ENCODE measurements around the gene PRR5.
"Not testable (repeated sequence)": the region's sequence is repeated elsewhere in the genome, so short reads cannot be mapped to it uniquely, and the experiment has no call there.

Gene PRR5

DNA sequence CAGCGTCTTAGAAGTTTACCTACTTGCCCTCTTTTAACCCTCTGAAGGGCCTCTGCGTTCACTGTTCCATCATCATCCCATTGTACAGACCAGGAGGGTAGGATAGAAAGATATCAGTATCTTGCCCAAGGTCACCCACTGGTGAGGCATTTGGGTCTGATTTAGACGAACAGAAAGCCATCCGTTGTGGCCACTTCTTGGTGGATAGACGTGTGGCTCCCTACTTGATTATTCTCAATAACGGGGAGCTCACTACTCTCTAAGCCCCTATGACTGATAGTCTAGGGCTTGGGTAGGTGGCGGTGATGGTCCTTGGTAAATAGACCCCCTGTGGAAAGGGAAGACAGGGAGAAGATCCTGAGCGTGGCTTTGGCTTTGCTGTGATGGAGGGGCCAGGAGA is 28.6 kb upstream of the PRR5 start:
- DNase-seq (ENCODE audit: low read depth in 1 of 2, low spot score in 1 of 2) = no peak

DNA sequence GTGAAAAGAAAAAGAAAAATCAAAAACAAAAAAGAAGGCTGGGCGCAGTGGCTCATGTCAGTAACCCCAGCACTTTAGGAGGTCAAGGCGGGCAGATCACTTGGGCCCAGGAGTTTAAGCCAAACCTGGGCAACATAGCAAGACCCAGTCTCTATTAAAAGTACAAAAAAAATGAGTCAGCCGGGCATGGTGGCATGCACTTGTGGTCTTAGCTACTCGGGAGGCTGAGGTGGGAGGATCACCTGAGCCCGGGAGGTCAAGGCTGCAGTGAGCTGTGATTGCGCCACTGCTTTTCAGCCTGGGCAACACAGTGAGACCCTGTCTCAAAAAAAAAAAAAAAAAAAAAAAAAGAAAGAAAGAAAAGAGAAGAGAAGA is 26.0 kb upstream of the PRR5 start:
- not testable (repeated sequence) for DNase-seq (ENCODE audit: low read depth in 1 of 2, low spot score in 1 of 2)

DNA sequence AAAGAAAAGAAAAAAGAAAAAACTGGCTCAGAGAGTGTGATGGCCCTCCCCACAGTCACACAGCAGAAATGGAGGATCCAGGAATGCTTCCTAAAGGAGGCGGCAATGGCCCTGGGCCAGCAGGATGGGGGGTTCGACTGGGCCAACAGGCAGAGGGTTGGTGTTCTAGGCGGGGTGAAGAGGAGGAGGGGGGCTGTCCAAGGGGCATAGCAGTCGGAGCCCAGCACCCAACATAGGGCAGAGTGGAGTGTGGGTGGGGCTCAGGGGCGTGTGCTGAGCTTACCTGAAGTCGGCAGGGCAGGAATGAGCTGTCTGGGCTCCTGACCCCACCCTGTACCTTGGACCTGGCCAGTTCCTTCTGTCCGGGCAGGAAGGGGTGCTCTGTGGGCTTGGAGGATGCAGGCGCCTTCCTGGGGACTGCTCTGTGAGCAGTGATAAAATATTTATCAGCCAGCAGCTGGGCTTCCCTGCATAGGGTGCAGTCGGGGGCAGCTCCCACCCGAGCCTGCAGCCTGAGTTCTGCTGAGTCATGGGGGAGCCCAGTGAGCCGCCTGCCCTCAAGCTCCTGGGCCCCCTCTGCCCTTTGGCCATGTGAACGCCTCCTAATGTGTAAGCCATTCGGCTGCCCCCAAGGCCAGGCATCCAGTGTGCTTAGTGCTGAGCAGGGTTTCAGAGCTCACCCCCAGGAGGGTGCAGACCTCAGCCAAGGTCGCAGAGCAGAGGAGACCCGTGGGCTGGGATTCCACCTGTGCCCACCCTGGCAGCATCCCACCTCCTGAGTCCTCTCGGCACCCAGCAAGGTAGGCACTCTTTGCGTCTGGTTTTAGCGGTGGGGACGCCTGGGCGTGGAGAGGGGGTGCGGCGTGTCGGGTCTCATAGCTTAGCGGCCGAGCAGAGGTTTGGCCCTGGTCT is 25.3 kb upstream of the PRR5 start:
- DNase-seq (ENCODE audit: low read depth in 1 of 2, low spot score in 1 of 2) = no peak

DNA sequence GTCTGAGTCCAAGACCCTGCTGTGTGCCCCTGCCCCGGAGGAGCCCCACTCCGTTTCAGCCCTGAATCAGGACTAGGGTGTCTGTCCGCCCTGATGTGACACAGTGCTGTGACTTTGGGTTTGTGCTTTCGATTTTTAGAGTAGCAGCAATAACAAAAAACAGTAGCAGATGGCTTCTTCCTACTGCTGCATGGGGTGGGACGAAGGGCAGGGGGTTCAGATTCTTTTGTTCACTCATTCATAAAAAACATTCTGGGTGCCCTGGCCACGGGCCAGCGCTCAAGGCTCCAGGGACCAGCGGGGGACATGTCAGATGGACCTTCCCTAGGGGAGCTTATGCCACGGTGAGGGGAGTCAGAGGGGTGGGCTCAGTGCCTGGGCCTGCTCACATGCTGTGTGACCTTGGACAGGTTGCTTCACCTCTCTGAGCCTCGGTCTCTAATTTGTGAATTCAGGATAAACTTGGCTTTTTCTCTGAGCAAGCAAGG is 24.6 kb upstream of the PRR5 start:
- no peak for DNase-seq (ENCODE audit: low read depth in 1 of 2, low spot score in 1 of 2)

GRCh38 chr22:44677871-44678555 is 24.0 kb upstream of the PRR5 start:
- DNase-seq (ENCODE audit: low read depth in 1 of 2, low spot score in 1 of 2) = no peak

DNA sequence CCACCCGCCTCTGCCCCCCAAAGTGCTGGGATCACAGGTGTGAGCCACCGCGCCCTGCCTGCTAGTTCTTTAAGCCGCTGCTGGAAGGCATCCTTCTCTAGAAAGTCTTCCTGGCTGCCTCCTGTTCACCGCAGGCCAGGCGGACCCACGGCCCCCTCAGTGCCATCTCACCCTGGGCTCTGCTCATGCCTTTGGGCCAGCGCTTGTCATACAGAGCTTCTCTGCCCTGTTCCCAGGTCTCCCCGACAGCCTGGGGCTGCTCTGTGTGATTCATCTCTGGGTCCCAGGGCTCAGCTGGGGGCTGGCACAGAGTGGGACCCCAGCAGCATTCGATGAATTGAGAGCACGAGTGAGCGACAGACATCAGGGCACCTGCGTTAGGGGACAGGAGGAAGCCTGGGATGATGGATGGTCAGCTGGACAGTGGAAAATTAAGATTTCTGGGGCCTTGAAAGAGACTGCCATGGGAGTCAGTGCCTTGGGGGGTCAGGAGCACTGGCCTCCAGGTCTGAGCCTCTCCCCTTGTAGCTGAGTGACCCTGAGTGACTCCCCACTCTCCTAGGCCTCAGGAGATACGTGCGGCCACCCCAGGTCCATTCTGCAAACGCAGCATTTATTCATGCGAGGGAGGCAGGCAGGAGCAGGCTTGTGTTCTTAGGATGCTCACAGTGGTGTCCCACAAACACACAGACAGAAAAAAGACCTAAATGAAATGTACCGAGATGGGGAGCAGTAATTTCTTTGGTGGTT is 23.3 kb upstream of the PRR5 start:
- DNase-seq (ENCODE audit: low read depth in 1 of 2, low spot score in 1 of 2) = no peak

DNA sequence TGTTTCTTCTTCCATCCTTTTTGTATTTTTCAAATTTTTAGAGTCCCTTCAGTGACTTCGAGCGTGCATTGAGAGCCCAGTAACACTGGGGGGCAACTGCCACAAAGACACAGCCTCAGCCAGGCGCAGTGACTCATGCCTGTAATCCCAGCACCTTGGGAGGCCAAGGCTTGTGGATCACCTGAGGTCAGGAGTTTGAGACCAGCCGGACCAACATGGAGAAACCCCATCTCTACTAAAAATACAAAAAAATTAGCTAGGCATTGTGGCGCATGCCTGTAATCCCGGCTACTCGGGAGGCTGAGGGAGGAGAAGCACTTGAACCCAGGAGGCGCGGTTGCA is 22.7 kb upstream of the PRR5 start:
- DNase-seq (ENCODE audit: low read depth in 1 of 2, low spot score in 1 of 2) = not testable (repeated sequence)

DNA sequence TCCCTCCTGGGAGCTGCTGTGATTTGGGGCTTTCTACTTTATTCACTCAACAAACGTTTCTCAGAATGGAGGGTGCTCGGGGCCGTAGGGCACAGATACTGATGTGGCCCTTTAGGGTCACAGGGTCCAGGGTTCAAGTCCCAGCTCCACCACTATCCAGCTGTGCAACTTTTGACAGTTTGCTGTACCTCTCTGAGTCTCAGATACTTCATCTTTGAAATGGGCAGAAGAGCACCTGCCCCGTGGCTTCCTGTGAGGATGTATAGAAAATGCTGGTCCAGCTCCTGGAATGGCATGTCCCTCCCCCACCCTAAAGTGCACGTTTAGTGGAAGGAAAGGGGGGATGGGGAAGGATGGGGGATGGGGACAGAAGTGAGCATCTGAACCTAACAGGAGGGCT is 21.9 kb upstream of the PRR5 start:
- DNase-seq (ENCODE audit: low read depth in 1 of 2, low spot score in 1 of 2) = no peak

- DNase-seq (ENCODE audit: low read depth in 1 of 2, low spot score in 1 of 2) = no peak
Measured at GRCh38 chr22:44680481-44680894, 21.5 kb upstream of the PRR5 start.

- no peak for DNase-seq (ENCODE audit: low read depth in 1 of 2, low spot score in 1 of 2)
Measured at GRCh38 chr22:44682556-44683168, 19.3 kb upstream of the PRR5 start.

- no peak for DNase-seq (ENCODE audit: low read depth in 1 of 2, low spot score in 1 of 2)
Measured at GRCh38 chr22:44683237-44683636, 18.8 kb upstream of the PRR5 start.

DNA sequence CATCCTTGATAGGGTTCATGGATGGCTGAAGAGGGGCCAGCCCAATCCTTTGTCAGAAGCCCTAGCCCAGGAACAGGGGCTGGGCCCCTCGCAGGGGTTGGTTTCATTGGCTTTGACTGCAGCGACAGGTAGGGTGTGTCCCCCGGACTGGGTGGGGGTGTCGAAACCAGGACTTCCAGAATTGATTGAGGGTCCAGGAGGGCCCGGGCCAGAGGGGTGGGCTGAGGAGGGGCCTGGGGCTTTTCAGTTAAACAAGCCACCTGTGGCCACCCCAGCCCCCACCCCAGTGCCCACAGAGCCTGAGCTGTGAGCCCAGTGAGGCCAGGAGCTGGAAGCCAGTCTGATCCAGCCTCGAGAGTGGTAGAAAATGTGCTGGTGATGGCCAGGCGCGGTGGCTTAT is 18.1 kb upstream of the PRR5 start:
- no peak for DNase-seq (ENCODE audit: low read depth in 1 of 2, low spot score in 1 of 2)

DNA sequence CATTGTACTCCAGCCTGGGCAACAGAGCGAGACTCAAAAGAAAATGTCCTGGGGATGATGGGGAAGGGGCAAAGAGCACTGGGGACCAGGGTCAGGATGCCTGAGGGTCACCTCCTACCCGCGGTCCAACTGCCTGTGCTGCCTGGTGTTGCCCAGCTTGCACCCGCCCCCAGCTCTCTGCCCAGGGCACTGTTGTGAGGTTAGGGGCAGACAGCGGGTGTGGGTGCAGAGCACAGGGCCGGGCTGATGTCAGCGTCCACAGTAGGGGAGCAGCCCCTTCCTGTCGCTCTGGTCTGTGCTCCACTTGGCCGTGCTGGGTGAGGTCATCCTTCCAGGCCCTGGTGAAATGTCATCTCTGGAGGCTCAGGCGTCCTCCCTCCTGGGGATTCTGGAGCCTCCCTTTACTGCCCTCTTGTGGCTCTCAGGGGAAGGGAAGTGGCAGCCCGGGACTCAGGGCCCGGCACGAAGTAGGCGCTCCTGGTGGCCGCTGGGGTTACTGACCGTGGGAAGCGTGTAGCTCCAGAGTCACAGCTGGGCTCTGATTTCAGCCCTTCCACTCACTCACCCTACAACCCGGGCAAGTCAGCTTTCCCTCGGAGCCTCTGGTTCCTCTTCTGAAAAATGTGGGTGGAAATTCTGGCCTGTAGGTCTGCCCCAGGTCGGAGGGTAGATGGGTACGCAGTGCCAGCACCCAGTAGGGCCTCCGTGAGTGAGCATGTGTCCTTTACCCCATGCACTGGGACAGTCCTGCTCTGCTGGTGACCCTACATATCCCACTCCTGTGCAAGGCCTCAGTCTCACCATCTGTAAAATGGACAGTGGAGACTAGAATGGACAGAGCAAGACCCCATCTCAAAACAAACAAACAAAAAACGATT is 17.3 kb upstream of the PRR5 start:
- DNase-seq (ENCODE audit: low read depth in 1 of 2, low spot score in 1 of 2) = peak; percentile 57 to 77

DNA sequence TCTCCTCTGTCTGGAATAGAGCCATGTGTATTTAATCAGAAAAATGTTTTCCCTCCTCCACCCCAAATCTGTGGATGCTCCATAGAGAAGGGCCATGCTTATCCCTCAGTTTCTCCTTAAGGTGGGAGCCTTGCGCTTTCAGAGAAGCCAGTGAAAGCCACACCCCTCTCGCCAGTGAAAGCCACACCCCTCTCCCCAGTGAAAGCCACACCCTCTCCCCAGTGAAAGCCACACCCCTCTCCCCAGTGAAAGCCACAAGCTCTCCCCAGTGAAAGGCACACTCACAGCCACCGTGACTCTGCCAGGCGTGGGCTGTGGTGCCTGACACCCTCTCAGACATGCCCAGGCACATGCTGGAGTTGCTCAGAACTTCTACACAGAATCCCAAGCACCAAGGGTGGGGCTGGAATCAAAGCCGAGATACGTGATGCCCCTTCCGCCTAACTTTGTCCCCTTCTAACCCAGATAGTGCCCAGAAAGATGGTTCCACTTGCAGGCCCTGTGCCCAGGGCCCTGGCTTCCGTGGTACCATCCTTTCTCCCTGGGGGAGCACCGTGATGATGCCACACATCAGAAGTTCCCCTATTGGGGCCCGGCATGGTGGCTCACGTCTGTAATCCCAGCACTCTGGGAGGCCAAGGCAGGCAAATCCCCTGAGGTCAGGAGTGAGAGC is 16.5 kb upstream of the PRR5 start:
- DNase-seq (ENCODE audit: low read depth in 1 of 2, low spot score in 1 of 2) = peak; percentile 73 to 82

- DNase-seq (ENCODE audit: low read depth in 1 of 2, low spot score in 1 of 2) = no peak
Measured at GRCh38 chr22:44686873-44687600, 15.0 kb upstream of the PRR5 start.

GRCh38 chr22:44689173-44689572 is 12.8 kb upstream of the PRR5 start:
- no peak for DNase-seq (ENCODE audit: low read depth in 1 of 2, low spot score in 1 of 2)

GRCh38 chr22:44689915-44690524 is 12.0 kb upstream of the PRR5 start:
- no peak for DNase-seq (ENCODE audit: low read depth in 1 of 2, low spot score in 1 of 2)

GRCh38 chr22:44691796-44692661 is 10.0 kb upstream of the PRR5 start:
- no peak for DNase-seq (ENCODE audit: low read depth in 1 of 2, low spot score in 1 of 2)
